GM12864 (cell line): Measurements from ENCODE around the gene ZNF277.

Experiments used
- DNase-seq: peaks from one replicate; pipeline ENCODE4 v3.0.0-alpha.2; 2011; ENCODE audit warnings: low read depth
- H3K4me3 ChIP-seq: 2 replicates; pipeline ENCODE4 v1.5.1; 2011; ENCODE audit warnings: mild to moderate bottlenecking, low read depth, low read length, control low read depth
- TF ChIP-seq, protein P1 (sequence below): IDR thresholded peaks from 2 replicates; pipeline ENCODE4 v1.5.1; 2011; ENCODE audit warnings: low read depth, mild to moderate bottlenecking, moderate library complexity, low read length, control low read depth, inconsistent platforms; ENCODE audit errors: missing control alignments

ZNF277 gene

GRCh38 chr7:112356596-112356995 is 150.1 kb downstream of the ZNF277 start:
- H3K4me3 ChIP-seq, result no peak overlapping the region
- TF ChIP-seq, protein P1, sequence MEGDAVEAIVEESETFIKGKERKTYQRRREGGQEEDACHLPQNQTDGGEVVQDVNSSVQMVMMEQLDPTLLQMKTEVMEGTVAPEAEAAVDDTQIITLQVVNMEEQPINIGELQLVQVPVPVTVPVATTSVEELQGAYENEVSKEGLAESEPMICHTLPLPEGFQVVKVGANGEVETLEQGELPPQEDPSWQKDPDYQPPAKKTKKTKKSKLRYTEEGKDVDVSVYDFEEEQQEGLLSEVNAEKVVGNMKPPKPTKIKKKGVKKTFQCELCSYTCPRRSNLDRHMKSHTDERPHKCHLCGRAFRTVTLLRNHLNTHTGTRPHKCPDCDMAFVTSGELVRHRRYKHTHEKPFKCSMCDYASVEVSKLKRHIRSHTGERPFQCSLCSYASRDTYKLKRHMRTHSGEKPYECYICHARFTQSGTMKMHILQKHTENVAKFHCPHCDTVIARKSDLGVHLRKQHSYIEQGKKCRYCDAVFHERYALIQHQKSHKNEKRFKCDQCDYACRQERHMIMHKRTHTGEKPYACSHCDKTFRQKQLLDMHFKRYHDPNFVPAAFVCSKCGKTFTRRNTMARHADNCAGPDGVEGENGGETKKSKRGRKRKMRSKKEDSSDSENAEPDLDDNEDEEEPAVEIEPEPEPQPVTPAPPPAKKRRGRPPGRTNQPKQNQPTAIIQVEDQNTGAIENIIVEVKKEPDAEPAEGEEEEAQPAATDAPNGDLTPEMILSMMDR, result no peak
- DNase-seq, result no peak

DNA sequence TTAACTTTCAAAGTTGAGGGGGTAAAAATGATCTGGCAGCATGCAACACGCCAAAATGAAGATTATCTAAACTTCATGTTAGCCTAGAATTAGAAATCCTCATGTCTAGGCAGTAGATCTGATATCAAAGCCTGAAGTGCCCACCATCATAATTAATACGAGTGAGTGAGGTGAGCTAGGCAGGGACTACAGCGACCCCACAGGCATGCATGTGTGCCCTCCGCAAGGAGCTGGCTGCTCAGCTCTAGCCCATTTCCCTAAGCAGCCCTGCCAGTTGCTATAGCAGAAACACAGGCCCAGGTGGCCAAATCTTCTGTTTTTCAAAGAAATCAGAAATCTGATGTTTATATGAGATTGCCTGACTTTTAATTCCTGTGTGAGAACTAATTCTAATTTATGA is 150.6 kb downstream of the ZNF277 start:
- TF ChIP-seq, protein P1, result no peak
- no peak overlapping the region for H3K4me3 ChIP-seq
- DNase-seq, result no peak

DNA sequence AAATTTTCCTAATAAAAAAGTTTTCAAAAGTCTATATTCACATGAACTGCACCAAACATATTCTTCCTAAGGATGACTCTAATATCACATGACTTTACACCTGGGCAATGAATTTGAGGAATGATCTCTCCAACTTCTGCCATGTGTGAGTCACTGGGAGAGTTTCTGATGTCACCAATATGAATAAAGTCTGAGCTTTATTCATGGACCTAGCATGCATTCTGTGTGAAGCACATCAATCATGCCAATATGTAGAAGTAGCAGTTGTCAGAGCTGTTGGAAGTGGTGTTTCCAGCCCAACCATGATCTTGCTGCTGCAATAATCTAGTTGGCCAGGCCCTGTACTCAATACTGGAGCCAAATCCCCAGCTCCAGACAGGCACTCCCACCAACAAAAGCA is 152.0 kb downstream of the ZNF277 start:
- TF ChIP-seq, protein P1, result no peak
- no peak for DNase-seq
- no peak overlapping the region for H3K4me3 ChIP-seq

- TF ChIP-seq, protein P1, result no peak
- H3K4me3 ChIP-seq, result no peak overlapping the region
- no peak for DNase-seq
Observed at GRCh38 chr7:112359086-112359485, 152.6 kb downstream of the ZNF277 start.

- no peak for DNase-seq
- TF ChIP-seq, protein P1, result no peak
- no peak overlapping the region for H3K4me3 ChIP-seq
Observed at GRCh38 chr7:112360681-112361080, 154.2 kb downstream of the ZNF277 start.

- TF ChIP-seq, protein P1, result no peak
- H3K4me3 ChIP-seq, result no peak overlapping the region
- no peak for DNase-seq
Observed at GRCh38 chr7:112361154-112361553, 154.7 kb downstream of the ZNF277 start.

DNA sequence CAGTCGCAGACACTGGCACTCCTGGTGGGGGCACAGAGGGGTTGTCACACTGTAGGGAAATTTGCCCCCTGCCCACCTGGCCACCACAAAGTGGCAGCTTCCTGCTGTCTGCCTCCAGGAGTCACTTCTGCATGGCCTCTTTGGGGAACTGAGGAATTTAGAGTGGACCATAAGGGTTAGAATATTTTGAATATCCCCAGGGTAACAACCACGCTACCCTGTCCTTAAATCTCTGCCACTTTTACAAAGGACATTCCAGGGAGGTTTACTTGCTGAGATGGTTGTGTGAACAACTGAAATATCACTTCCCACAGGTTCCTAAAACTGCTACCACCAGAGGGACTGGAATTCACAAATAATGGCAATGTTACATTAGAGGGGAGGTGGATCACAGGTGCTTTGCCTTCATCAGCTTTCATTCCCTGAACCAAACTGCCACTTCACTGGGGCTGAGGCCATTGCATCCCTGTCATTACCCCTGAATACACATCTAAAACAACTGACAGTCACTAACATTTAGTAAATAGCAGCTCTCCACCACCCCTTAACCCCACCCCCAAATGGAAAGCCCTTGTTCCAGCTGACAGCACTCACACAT is 155.7 kb downstream of the ZNF277 start:
- TF ChIP-seq, protein P1, result no peak
- no peak for DNase-seq

More for the DNA sequence above, 155.7 kb downstream of the ZNF277 start:
- no peak overlapping the region for H3K4me3 ChIP-seq
